ENCODE results near the gene RBM22. TPM values are rescaled to one million over a fixed set of nuclear protein-coding genes. Genes with fewer than 3 reads are reported as not detected.

The RBM22 gene
- total RNA-seq, 1 experiment from 2014 or later, result 35.2 TPM

- Histone ChIP-seq H3K4me3 (ENCODE audit: insufficient read depth, low read depth, low read length) (no peak overlapping the region), H3K36me3 (replicated peaks; ENCODE audit: control insufficient read depth, insufficient read depth, low read length) (no peaks in the 10 kb centered on the region), H3K27me3 (ENCODE audit: control insufficient read depth, insufficient read depth, low read length) (peaks cover 2% of the 10 kb centered on the region)
- no peak for DNase-seq
Observed at GRCh38 chr5:150651924-150652671, 48.8 kb downstream of the RBM22 start.

GRCh38 chr5:150651382-150651781, 49.5 kb downstream of the RBM22 start:
- DNase-seq, result no peak
- Histone ChIP-seq H3K27me3 (ENCODE audit: control insufficient read depth, insufficient read depth, low read length) (no peaks in the 10 kb centered on the region), H3K4me3 (ENCODE audit: insufficient read depth, low read depth, low read length) (no peak overlapping the region), H3K36me3 (replicated peaks; ENCODE audit: control insufficient read depth, insufficient read depth, low read length) (no peaks in the 10 kb centered on the region)

- H3K36me3 ChIP-seq (replicated peaks; ENCODE audit: control insufficient read depth, insufficient read depth, low read length), result no peaks in the 10 kb centered on the region
- DNase-seq, result no peak
- H3K4me3 ChIP-seq (ENCODE audit: insufficient read depth, low read depth, low read length), result no peak overlapping the region
- no peaks in the 10 kb centered on the region for H3K27me3 ChIP-seq (ENCODE audit: control insufficient read depth, insufficient read depth, low read length)
Observed at GRCh38 chr5:150650021-150651006, 50.5 kb downstream of the RBM22 start.

- no peak for DNase-seq
- H3K4me3 ChIP-seq (ENCODE audit: insufficient read depth, low read depth, low read length), result no peak overlapping the region
- no peaks in the 10 kb centered on the region for H3K27me3 ChIP-seq (ENCODE audit: control insufficient read depth, insufficient read depth, low read length)
- no peaks in the 10 kb centered on the region for H3K36me3 ChIP-seq (replicated peaks; ENCODE audit: control insufficient read depth, insufficient read depth, low read length)
Observed at GRCh38 chr5:150649108-150650020, 51.5 kb downstream of the RBM22 start.

GRCh38 chr5:150648294-150649107, 52.4 kb downstream of the RBM22 start:
- Histone ChIP-seq H3K27me3 (ENCODE audit: control insufficient read depth, insufficient read depth, low read length) (no peaks in the 10 kb centered on the region), H3K4me3 (ENCODE audit: insufficient read depth, low read depth, low read length) (no peak overlapping the region), H3K36me3 (replicated peaks; ENCODE audit: control insufficient read depth, insufficient read depth, low read length) (no peaks in the 10 kb centered on the region)
- DNase-seq, result no peak

- H3K27me3 ChIP-seq (ENCODE audit: control insufficient read depth, insufficient read depth, low read length), result no peaks in the 10 kb centered on the region
- DNase-seq, result no peak
- H3K36me3 ChIP-seq (replicated peaks; ENCODE audit: control insufficient read depth, insufficient read depth, low read length), result no peaks in the 10 kb centered on the region
- no peak overlapping the region for H3K4me3 ChIP-seq (ENCODE audit: insufficient read depth, low read depth, low read length)
Observed at GRCh38 chr5:150647275-150648251, 53.3 kb downstream of the RBM22 start.

- DNase-seq, result no peak
Observed at GRCh38 chr5:150645070-150645700, 55.7 kb downstream of the RBM22 start.

GRCh38 chr5:150644514-150644913, 56.3 kb downstream of the RBM22 start:
- H3K4me3 ChIP-seq (ENCODE audit: insufficient read depth, low read depth, low read length), result no peak overlapping the region
- no peaks in the 10 kb centered on the region for H3K27me3 ChIP-seq (ENCODE audit: control insufficient read depth, insufficient read depth, low read length)
- H3K36me3 ChIP-seq (replicated peaks; ENCODE audit: control insufficient read depth, insufficient read depth, low read length), result no peaks in the 10 kb centered on the region
- no peak for DNase-seq

More at GRCh38 chr5:150645070-150645700, 55.7 kb downstream of the RBM22 start:
- Histone ChIP-seq H3K27me3 (ENCODE audit: control insufficient read depth, insufficient read depth, low read length) (no peaks in the 10 kb centered on the region), H3K36me3 (replicated peaks; ENCODE audit: control insufficient read depth, insufficient read depth, low read length) (no peaks in the 10 kb centered on the region), H3K4me3 (ENCODE audit: insufficient read depth, low read depth, low read length) (no peak overlapping the region)

- Histone ChIP-seq H3K27me3 (ENCODE audit: control insufficient read depth, insufficient read depth, low read length) (no peaks in the 10 kb centered on the region), H3K4me3 (ENCODE audit: insufficient read depth, low read depth, low read length) (no peak overlapping the region), H3K36me3 (replicated peaks; ENCODE audit: control insufficient read depth, insufficient read depth, low read length) (no peaks in the 10 kb centered on the region)
- DNase-seq, result no peak
Observed at GRCh38 chr5:150644058-150644457, 56.8 kb downstream of the RBM22 start.

GRCh38 chr5:150642991-150643710, 57.7 kb downstream of the RBM22 start:
- Histone ChIP-seq H3K27me3 (ENCODE audit: control insufficient read depth, insufficient read depth, low read length) (no peaks in the 10 kb centered on the region), H3K36me3 (replicated peaks; ENCODE audit: control insufficient read depth, insufficient read depth, low read length) (no peaks in the 10 kb centered on the region), H3K4me3 (ENCODE audit: insufficient read depth, low read depth, low read length) (no peak overlapping the region)
- DNase-seq, result no peak

- DNase-seq, result no peak
- Histone ChIP-seq H3K27me3 (ENCODE audit: control insufficient read depth, insufficient read depth, low read length) (no peaks in the 10 kb centered on the region), H3K4me3 (ENCODE audit: insufficient read depth, low read depth, low read length) (no peak overlapping the region), H3K36me3 (replicated peaks; ENCODE audit: control insufficient read depth, insufficient read depth, low read length) (no peaks in the 10 kb centered on the region)
Observed at GRCh38 chr5:150642567-150642927, 58.3 kb downstream of the RBM22 start.
